KOPT-K1 (cell line): ENCODE results near the gene TMEM126B.

Experiments
- H3K27ac ChIP-seq: fragments of 200-600 bp; sonication (generic); 2 replicates; pipeline ENCODE4 v1.5.1; 2016; ENCODE audit warnings: antibody characterized with exemption, mild to moderate bottlenecking, low read depth, low read length; ENCODE audit not compliant: poor library complexity, severe bottlenecking
- H3K36me3 ChIP-seq: fragments of 200-600 bp; sonication (generic); 2 replicates; pipeline ENCODE4 v1.5.1; 2017; ENCODE audit warnings: antibody characterized with exemption, mild to moderate bottlenecking, low read length, moderate library complexity; ENCODE audit not compliant: insufficient read depth
- H3K9me3 ChIP-seq: fragments of 200-600 bp; sonication (generic); 2 replicates; pipeline ENCODE4 v1.5.1; 2017; ENCODE audit warnings: antibody characterized with exemption, low read length, mild to moderate bottlenecking; ENCODE audit not compliant: insufficient read depth, poor library complexity, severe bottlenecking

TMEM126B gene

DNA sequence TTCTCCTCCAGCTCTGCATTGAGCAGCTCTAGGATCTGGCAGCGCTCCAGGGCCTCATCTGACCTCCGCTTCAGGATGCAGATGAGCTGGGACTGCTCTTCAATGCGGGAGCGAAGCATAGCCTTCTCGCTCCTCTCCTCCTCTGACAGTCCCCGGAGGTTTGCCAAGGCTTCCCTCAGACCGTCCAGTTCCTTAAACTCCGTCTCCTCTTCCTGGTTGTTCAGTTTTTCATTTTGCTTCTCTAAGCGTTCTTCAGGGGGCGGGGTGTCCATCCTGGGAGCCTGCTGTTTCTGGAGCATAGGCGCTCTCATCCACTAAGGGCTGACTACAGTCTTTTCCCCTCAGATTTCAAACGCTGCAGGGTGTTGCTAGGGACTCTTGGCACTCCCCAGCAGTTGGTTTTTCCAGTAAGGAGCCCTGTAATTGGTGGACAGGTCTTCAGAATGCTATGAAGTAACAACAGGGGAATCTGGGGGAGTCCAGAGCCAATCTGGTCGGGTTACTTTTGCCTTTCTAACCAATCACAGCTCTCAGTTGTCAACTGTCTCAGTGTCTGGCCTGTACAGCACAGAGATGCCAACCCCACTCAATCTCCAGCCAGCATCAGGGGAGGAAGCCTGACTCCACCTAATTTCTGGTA, 57.5 kb downstream of the TMEM126B start, which contains the start of gene CCDC89:
Gene CCDC89, minus strand, starts transcription at position 376 of the 640 bp plus-strand sequence. Its CDS starts 65 bp downstream, at position 311.
- Histone ChIP-seq H3K9me3 (no peaks in the 10 kb centered on the region), H3K36me3 (no peaks in the 10 kb centered on the region), H3K27ac (no peak within 1 kb of the TSS)
